HepG2 (cell line): ENCODE data around the gene CDX1. TPM values are rescaled to one million over a fixed set of nuclear protein-coding genes. Genes with fewer than 3 reads are reported as not detected.

Source experiments
- CEBPZ ChIP-seq: IDR thresholded peaks from 2 replicates; pipeline ENCODE4 v1.6.1; 2012; ENCODE audit warnings: low read length, improper control_type of control experiment
- DMTF1 ChIP-seq: sonication (generic); formaldehyde crosslinking; IDR thresholded peaks from 2 replicates; pipeline ENCODE4 v1.4.0; 2020; ENCODE audit warnings: mild to moderate bottlenecking, missing genetic modification reagents
- DR1 ChIP-seq: sonication (generic); formaldehyde crosslinking; IDR thresholded peaks from 2 replicates; pipeline ENCODE4 v1.8.0; 2021; ENCODE audit warnings: mild to moderate bottlenecking, missing genetic modification reagents, inconsistent platforms
- ELK4 ChIP-seq: sonication (generic); formaldehyde crosslinking; IDR thresholded peaks from 2 replicates; pipeline ENCODE4 v1.9.0; 2021; ENCODE audit warnings: missing genetic modification reagents, borderline replicate concordance
- MAFK ChIP-seq, 2 experiments: IDR thresholded peaks in 1 of 2; conservative IDR thresholded peaks in 1 of 2; 2 replicates each; pipeline ENCODE4 v1.6.1; 2011; ENCODE audit warnings: improper control_type of control experiment in 2 of 2, low read length in 2 of 2
- NR2F6 ChIP-seq, 2 experiments: IDR thresholded peaks; 2 replicates each; pipeline ENCODE4 v1.6.1; 2016; ENCODE audit warnings: antibody characterized with exemption in 1 of 2, mild to moderate bottlenecking in 1 of 2
- PRDM15 ChIP-seq: sonication (generic); formaldehyde crosslinking; IDR thresholded peaks from 2 replicates; pipeline ENCODE4 v1.4.0; 2020; ENCODE audit warnings: missing genetic modification reagents
- THYN1 ChIP-seq: sonication (generic); formaldehyde crosslinking; IDR thresholded peaks from 2 replicates; pipeline ENCODE4 v1.8.1; 2023; ENCODE audit warnings: low read depth, mild to moderate bottlenecking, moderate library complexity, missing genetic modification reagents, borderline replicate concordance
- ZBTB33 ChIP-seq: sonication (generic); formaldehyde crosslinking; IDR thresholded peaks from 2 replicates; pipeline ENCODE4 v1.4.0; 2020; ENCODE audit warnings: missing genetic modification reagents
- ZNF468 ChIP-seq: sonication (generic); formaldehyde crosslinking; IDR thresholded peaks from 2 replicates; pipeline ENCODE4 v1.8.0; 2022; ENCODE audit warnings: mild to moderate bottlenecking, moderate library complexity, missing genetic modification reagents
- ZNF574 ChIP-seq: sonication (generic); formaldehyde crosslinking; IDR thresholded peaks from 2 replicates; pipeline ENCODE4 v1.4.0; 2020; ENCODE audit warnings: missing genetic modification reagents
- ZNF678 ChIP-seq: sonication (generic); formaldehyde crosslinking; IDR thresholded peaks from 2 replicates; pipeline ENCODE4 v1.4.0; 2020; ENCODE audit warnings: mild to moderate bottlenecking, missing genetic modification reagents
- ZSCAN22 ChIP-seq: sonication (generic); formaldehyde crosslinking; IDR thresholded peaks from 2 replicates; pipeline ENCODE4 v1.4.0; 2020; ENCODE audit warnings: mild to moderate bottlenecking, missing genetic modification reagents
- polyA plus RNA-seq, 8 experiments: library from polyadenylated mRNA; depleted of rRNA in 3 of 8; stranded (reverse) in 7 of 8; unstranded in 1 of 8; fragments of >200 nt; fragmentation: Illumina TruSeq in 4 of 8; extraction: Trizol in 4 of 8; gene quantifications; 2 replicates each; pipeline versions ENCODE4 v1.2.1 to v1.2.3, GENCODE V29; 2011 to 2016; ENCODE audit warnings: low read depth in 4 of 8, missing spikeins in 1 of 8, mixed read lengths in 1 of 8; ENCODE audit not compliant: insufficient read depth in 1 of 8
- total RNA-seq, 5 experiments: library from RNA; depleted of rRNA; stranded (reverse); fragments of >200 nt; fragmentation: Illumina TruSeq; extraction: Trizol; gene quantifications; 2 replicates each; pipeline ENCODE4 v1.2.3, GENCODE V29; 2016; ENCODE audit warnings: low read depth in 1 of 5

Gene CDX1
- total and polyA plus RNA-seq, 2 of the 13 experiments (the other 11 are each of a cell fraction or from before 2014, with no cell fraction given), result not detected

GRCh38 chr5:150142959-150143349, 23.6 kb upstream of the CDX1 start (continued):
- TF ChIP-seq DR1 (CRISPR knock-in tag) (no peak), CEBPZ (no peak), ZNF468 (CRISPR knock-in tag) (no peak), MAFK (conservative IDR thresholded peaks at IDR 0.05 in 1 of 2, IDR thresholded peaks at IDR 0.05 in 1 of 2; ENCODE audit: low read length in 2 of 2) (no peak), NR2F6 (IDR thresholded peaks at IDR 0.05) (peak; percentile 43; the same call in 1 of the 2 replicates), NR2F6 (CRISPR knock-in tag; IDR thresholded peaks at IDR 0.05) (peak; percentile 73), ZNF678 (CRISPR knock-in tag) (no peak), ZNF574 (CRISPR knock-in tag) (no peak), ELK4 (CRISPR knock-in tag) (no peak), DMTF1 (CRISPR knock-in tag) (no peak), ZSCAN22 (CRISPR knock-in tag) (no peak), ZBTB33 (CRISPR knock-in tag) (no peak), THYN1 (no peak), PRDM15 (CRISPR knock-in tag) (no peak)
